ENCODE results near the gene SLC5A12.
"Not testable (repeated sequence)": the region's sequence is repeated elsewhere in the genome, so short reads cannot be mapped to it uniquely, and the experiment has no call there.

The SLC5A12 gene

GRCh38 chr11:26655287-26655686 lies 66.6 kb downstream of the SLC5A12 start:
- ChIA-PET POLR2A (no interaction called here), CTCF (no interaction called here)
- TF ChIP-seq PKNOX1 (IDR thresholded peaks at IDR 0.05) (no peak), CTBP1 (IDR thresholded peaks at IDR 0.05; ENCODE audit: borderline replicate concordance) (no peak), ZNF384 (IDR thresholded peaks at IDR 0.05) (no peak), SP1 (IDR thresholded peaks at IDR 0.05) (no peak), FOXA1 (IDR thresholded peaks at IDR 0.05) (no peak), ARNT (IDR thresholded peaks at IDR 0.05) (no peak), ELF4 (IDR thresholded peaks at IDR 0.05) (no peak), LEF1 (IDR thresholded peaks at IDR 0.05; ENCODE audit: borderline replicate concordance) (no peak), BHLHE40 (IDR thresholded peaks at IDR 0.05; ENCODE audit: borderline replicate concordance) (no peak), FOXM1 (IDR thresholded peaks at IDR 0.05; ENCODE audit: borderline replicate concordance) (no peak), HDGF (IDR thresholded peaks at IDR 0.05; ENCODE audit: borderline replicate concordance) (no peak), TARDBP (IDR thresholded peaks at IDR 0.05) (no peak), NFRKB (IDR thresholded peaks at IDR 0.05) (no peak), L3MBTL2 (conservative IDR thresholded peaks at IDR 0.05) (no peak), SUZ12 (IDR thresholded peaks at IDR 0.05) (no peak)
- DNase-seq (ENCODE audit: extremely low spot score): no peak

- ChIA-PET CTCF (no interaction called here), POLR2A (no interaction called here)
- no peak for TF ChIP-seq BHLHE40 (IDR thresholded peaks at IDR 0.05; ENCODE audit: borderline replicate concordance)
- no peak for TF ChIP-seq L3MBTL2 (conservative IDR thresholded peaks at IDR 0.05)
- TF ChIP-seq ZNF384 (IDR thresholded peaks at IDR 0.05): no peak
- TF ChIP-seq SP1 (IDR thresholded peaks at IDR 0.05): no peak
- no peak for TF ChIP-seq LEF1 (IDR thresholded peaks at IDR 0.05; ENCODE audit: borderline replicate concordance)
- no peak for DNase-seq (ENCODE audit: extremely low spot score)
These were observed 69.9 kb downstream of the SLC5A12 start for GRCh38 chr11:26651916-26652315.

GRCh38 chr11:26649884-26650283 lies 72.0 kb downstream of the SLC5A12 start:
- ChIA-PET CTCF (no interaction called here), POLR2A (no interaction called here)
- peak; percentile 63 for DNase-seq (ENCODE audit: extremely low spot score)
- TF ChIP-seq TARDBP (IDR thresholded peaks at IDR 0.05): no peak
- no peak for TF ChIP-seq NFRKB (IDR thresholded peaks at IDR 0.05)
- no peak for TF ChIP-seq SUZ12 (IDR thresholded peaks at IDR 0.05)
- TF ChIP-seq LEF1 (IDR thresholded peaks at IDR 0.05; ENCODE audit: borderline replicate concordance): no peak
- TF ChIP-seq PKNOX1 (IDR thresholded peaks at IDR 0.05): no peak
- no peak for TF ChIP-seq HDGF (IDR thresholded peaks at IDR 0.05; ENCODE audit: borderline replicate concordance)
- no peak for TF ChIP-seq ARNT (IDR thresholded peaks at IDR 0.05)
- no peak for TF ChIP-seq SP1 (IDR thresholded peaks at IDR 0.05)
- TF ChIP-seq BHLHE40 (IDR thresholded peaks at IDR 0.05; ENCODE audit: borderline replicate concordance): no peak
- TF ChIP-seq ELF4 (IDR thresholded peaks at IDR 0.05): no peak
- no peak for TF ChIP-seq FOXM1 (IDR thresholded peaks at IDR 0.05; ENCODE audit: borderline replicate concordance)
- no peak for TF ChIP-seq CTBP1 (IDR thresholded peaks at IDR 0.05; ENCODE audit: borderline replicate concordance)
- no peak for TF ChIP-seq ZNF384 (IDR thresholded peaks at IDR 0.05)
- no peak for TF ChIP-seq FOXK2 (IDR thresholded peaks at IDR 0.05)
- TF ChIP-seq FOXA1 (IDR thresholded peaks at IDR 0.05): no peak
- TF ChIP-seq L3MBTL2 (conservative IDR thresholded peaks at IDR 0.05): no peak

GRCh38 chr11:26643314-26643713 lies 78.5 kb downstream of the SLC5A12 start:
- POLR2A ChIA-PET; DNase-seq (ENCODE audit: extremely low spot score); CTCF ChIA-PET: not testable (repeated sequence)

GRCh38 chr11:26632691-26633159 lies 89.1 kb downstream of the SLC5A12 start:
- CTCF ChIA-PET: no interaction called here
- DNase-seq (ENCODE audit: extremely low spot score): no peak

GRCh38 chr11:26626346-26626745 lies 95.5 kb downstream of the SLC5A12 start:
- TF ChIP-seq ZNF384 (IDR thresholded peaks at IDR 0.05): no peak
- no peak for TF ChIP-seq FOXM1 (IDR thresholded peaks at IDR 0.05; ENCODE audit: borderline replicate concordance)
- no peak for TF ChIP-seq SUZ12 (IDR thresholded peaks at IDR 0.05)
- ChIA-PET CTCF (interaction anchor here (0.7 kb wide), 1 partner anchor 13 kb away, joined by 3 read pairs; no protein-coding TSS in a partner anchor), POLR2A (no interaction called here)
- no peak for DNase-seq (ENCODE audit: extremely low spot score)

More at GRCh38 chr11:26632691-26633159, 89.1 kb downstream of the SLC5A12 start:
- POLR2A ChIA-PET: no interaction called here
- no peak for TF ChIP-seq ELF4 (IDR thresholded peaks at IDR 0.05)

GRCh38 chr11:26623076-26623659 lies 98.7 kb downstream of the SLC5A12 start:
- no peak for TF ChIP-seq ZNF384 (IDR thresholded peaks at IDR 0.05)
- TF ChIP-seq FOXM1 (IDR thresholded peaks at IDR 0.05; ENCODE audit: borderline replicate concordance): no peak
- TF ChIP-seq HDGF (IDR thresholded peaks at IDR 0.05; ENCODE audit: borderline replicate concordance): no peak
- TF ChIP-seq L3MBTL2 (conservative IDR thresholded peaks at IDR 0.05): no peak
- no peak for TF ChIP-seq FOXA1 (IDR thresholded peaks at IDR 0.05)
- TF ChIP-seq NFRKB (IDR thresholded peaks at IDR 0.05): no peak
- TF ChIP-seq FOXK2 (IDR thresholded peaks at IDR 0.05): no peak
- ChIA-PET POLR2A (no interaction called here), CTCF (no interaction called here)
- DNase-seq (ENCODE audit: extremely low spot score): no peak

GRCh38 chr11:26622181-26622580 lies 99.7 kb downstream of the SLC5A12 start:
- ChIA-PET POLR2A (no interaction called here), CTCF (no interaction called here)
- TF ChIP-seq ELF4 (IDR thresholded peaks at IDR 0.05) (no peak), CTBP1 (IDR thresholded peaks at IDR 0.05; ENCODE audit: borderline replicate concordance) (no peak), ZNF384 (IDR thresholded peaks at IDR 0.05) (no peak), FOXM1 (IDR thresholded peaks at IDR 0.05; ENCODE audit: borderline replicate concordance) (no peak)
- no peak for DNase-seq (ENCODE audit: extremely low spot score)
